HepG2 (cell line): ENCODE data around the gene RREB1. TPM values are rescaled to one million over a fixed set of nuclear protein-coding genes. Genes with fewer than 3 reads are reported as not detected.

Source experiments
- BORCS8-MEF2B ChIP-seq: sonication (generic); formaldehyde crosslinking; IDR thresholded peaks from 2 replicates; pipeline ENCODE4 v1.8.0; 2022; ENCODE audit warnings: mild to moderate bottlenecking, missing genetic modification reagents
- GZF1 ChIP-seq: sonication (generic); formaldehyde crosslinking; IDR thresholded peaks from 2 replicates; pipeline ENCODE4 v1.5.1; 2020; ENCODE audit warnings: mild to moderate bottlenecking, missing genetic modification reagents
- HOXA7 ChIP-seq: sonication (generic); formaldehyde crosslinking; IDR thresholded peaks from 2 replicates; pipeline ENCODE4 v1.8.1; 2022; ENCODE audit warnings: mild to moderate bottlenecking, missing genetic modification reagents, moderate library complexity
- KDM3A ChIP-seq: IDR thresholded peaks from 2 replicates; pipeline ENCODE4 v1.6.1; 2018; ENCODE audit warnings: low read depth, missing compliant biosample characterization
- MBNL3 ChIP-seq: fragments of 250-450 bp; sonication (Bioruptor Pico); conservative IDR thresholded peaks from 2 replicates; pipeline ENCODE4 v1.8.0; 2022; ENCODE audit warnings: mild to moderate bottlenecking, inconsistent platforms
- PAWR ChIP-seq: sonication (generic); formaldehyde crosslinking; IDR thresholded peaks from 2 replicates; pipeline ENCODE4 v1.4.0; 2020; ENCODE audit warnings: missing genetic modification reagents, mild to moderate bottlenecking, borderline replicate concordance
- SSRP1 ChIP-seq: IDR thresholded peaks from 2 replicates; pipeline ENCODE4 v1.6.1; 2016; ENCODE audit warnings: control low read depth
- WIZ ChIP-seq: sonication (generic); formaldehyde crosslinking; IDR thresholded peaks from 2 replicates; pipeline ENCODE4 v1.5.1; 2020; ENCODE audit warnings: mild to moderate bottlenecking, missing genetic modification reagents
- ZFP82 ChIP-seq: sonication (generic); formaldehyde crosslinking; IDR thresholded peaks from 2 replicates; pipeline ENCODE4 v1.5.1; 2020; ENCODE audit warnings: mild to moderate bottlenecking, missing genetic modification reagents, borderline replicate concordance
- ZNF383 ChIP-seq: sonication (generic); formaldehyde crosslinking; IDR thresholded peaks from 2 replicates; pipeline ENCODE4 v1.4.0; 2020; ENCODE audit warnings: missing genetic modification reagents, mild to moderate bottlenecking, borderline replicate concordance
- ZNF451 ChIP-seq: sonication (generic); formaldehyde crosslinking; IDR thresholded peaks from 2 replicates; pipeline ENCODE4 v1.5.0; 2020; ENCODE audit warnings: mild to moderate bottlenecking, missing genetic modification reagents
- ZNF674 ChIP-seq: sonication (generic); formaldehyde crosslinking; IDR thresholded peaks from 2 replicates; pipeline ENCODE4 v1.5.0; 2020; ENCODE audit warnings: low read depth, mild to moderate bottlenecking, missing genetic modification reagents
- ZSCAN25 ChIP-seq: sonication (generic); formaldehyde crosslinking; IDR thresholded peaks from 2 replicates; pipeline ENCODE4 v1.8.0; 2022; ENCODE audit warnings: mild to moderate bottlenecking, missing genetic modification reagents
- ZZZ3 ChIP-seq: sonication (generic); formaldehyde crosslinking; IDR thresholded peaks from 2 replicates; pipeline ENCODE4 v1.4.0; 2020; ENCODE audit warnings: missing genetic modification reagents, mild to moderate bottlenecking, borderline replicate concordance
- polyA plus RNA-seq, 8 experiments: library from polyadenylated mRNA; depleted of rRNA in 3 of 8; stranded (reverse) in 7 of 8; unstranded in 1 of 8; fragments of >200 nt; fragmentation: Illumina TruSeq in 4 of 8; extraction: Trizol in 4 of 8; gene quantifications; 2 replicates each; pipeline versions ENCODE4 v1.2.1 to v1.2.3, GENCODE V29; 2011 to 2016; ENCODE audit warnings: low read depth in 4 of 8, missing spikeins in 1 of 8, mixed read lengths in 1 of 8; ENCODE audit not compliant: insufficient read depth in 1 of 8
- total RNA-seq, 5 experiments: library from RNA; depleted of rRNA; stranded (reverse); fragments of >200 nt; fragmentation: Illumina TruSeq; extraction: Trizol; gene quantifications; 2 replicates each; pipeline ENCODE4 v1.2.3, GENCODE V29; 2016; ENCODE audit warnings: low read depth in 1 of 5
- TF ChIP-seq, protein P1 (sequence below): sonication (generic); formaldehyde crosslinking; IDR thresholded peaks from 2 replicates; pipeline ENCODE4 v1.5.0; 2020; ENCODE audit warnings: mild to moderate bottlenecking, missing genetic modification reagents, borderline replicate concordance
- TF ChIP-seq, protein P2 (sequence below): sonication (generic); formaldehyde crosslinking; IDR thresholded peaks from 2 replicates; pipeline ENCODE4 v1.9.0; 2022; ENCODE audit warnings: missing genetic modification reagents, mild to moderate bottlenecking, borderline replicate concordance
- TF ChIP-seq, protein P3 (sequence below): sonication (generic); formaldehyde crosslinking; IDR thresholded peaks from 2 replicates; pipeline ENCODE4 v1.5.1; 2020; ENCODE audit warnings: missing genetic modification reagents, mild to moderate bottlenecking, borderline replicate concordance
- TF ChIP-seq, protein P4 (sequence below): sonication (generic); formaldehyde crosslinking; IDR thresholded peaks from 2 replicates; pipeline ENCODE4 v1.4.0; 2020; ENCODE audit warnings: mild to moderate bottlenecking, missing genetic modification reagents

Gene RREB1
- total and polyA plus RNA-seq, 2 of the 13 experiments (the other 11 are each of a cell fraction or from before 2014, with no cell fraction given): 6.1 to 23.2 TPM

DNA sequence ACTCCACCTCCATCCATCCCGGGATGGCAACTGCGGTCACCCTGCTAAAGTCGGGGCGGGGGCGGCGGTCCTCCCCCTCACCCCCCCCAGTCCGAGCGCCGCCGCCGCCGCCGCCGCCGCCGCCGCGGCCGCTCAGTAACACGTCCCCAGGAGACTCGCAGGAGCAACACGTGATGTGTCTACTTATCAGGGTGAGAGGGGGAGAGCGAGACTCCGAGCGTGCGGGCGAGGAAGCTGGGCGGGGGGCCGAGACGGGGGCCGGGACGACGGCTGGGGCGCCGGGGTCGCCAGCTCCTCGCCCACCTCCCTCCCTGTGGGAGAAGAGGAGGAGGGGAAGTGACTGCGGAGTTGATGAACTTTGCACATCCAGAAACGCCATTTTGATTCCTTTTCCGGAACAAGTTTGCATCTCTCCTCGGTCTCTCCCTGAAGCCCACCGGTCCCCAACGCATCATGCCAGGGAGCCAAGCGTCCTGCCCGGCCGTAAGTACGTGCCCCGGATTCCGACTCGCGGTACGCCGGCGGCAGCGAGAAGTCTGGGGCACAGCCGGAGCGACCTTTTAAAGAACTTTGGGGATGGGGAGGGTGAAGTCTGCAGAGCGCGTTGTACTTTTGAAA is at the start of gene RREB1 (continued):
- TF ChIP-seq, protein P1, sequence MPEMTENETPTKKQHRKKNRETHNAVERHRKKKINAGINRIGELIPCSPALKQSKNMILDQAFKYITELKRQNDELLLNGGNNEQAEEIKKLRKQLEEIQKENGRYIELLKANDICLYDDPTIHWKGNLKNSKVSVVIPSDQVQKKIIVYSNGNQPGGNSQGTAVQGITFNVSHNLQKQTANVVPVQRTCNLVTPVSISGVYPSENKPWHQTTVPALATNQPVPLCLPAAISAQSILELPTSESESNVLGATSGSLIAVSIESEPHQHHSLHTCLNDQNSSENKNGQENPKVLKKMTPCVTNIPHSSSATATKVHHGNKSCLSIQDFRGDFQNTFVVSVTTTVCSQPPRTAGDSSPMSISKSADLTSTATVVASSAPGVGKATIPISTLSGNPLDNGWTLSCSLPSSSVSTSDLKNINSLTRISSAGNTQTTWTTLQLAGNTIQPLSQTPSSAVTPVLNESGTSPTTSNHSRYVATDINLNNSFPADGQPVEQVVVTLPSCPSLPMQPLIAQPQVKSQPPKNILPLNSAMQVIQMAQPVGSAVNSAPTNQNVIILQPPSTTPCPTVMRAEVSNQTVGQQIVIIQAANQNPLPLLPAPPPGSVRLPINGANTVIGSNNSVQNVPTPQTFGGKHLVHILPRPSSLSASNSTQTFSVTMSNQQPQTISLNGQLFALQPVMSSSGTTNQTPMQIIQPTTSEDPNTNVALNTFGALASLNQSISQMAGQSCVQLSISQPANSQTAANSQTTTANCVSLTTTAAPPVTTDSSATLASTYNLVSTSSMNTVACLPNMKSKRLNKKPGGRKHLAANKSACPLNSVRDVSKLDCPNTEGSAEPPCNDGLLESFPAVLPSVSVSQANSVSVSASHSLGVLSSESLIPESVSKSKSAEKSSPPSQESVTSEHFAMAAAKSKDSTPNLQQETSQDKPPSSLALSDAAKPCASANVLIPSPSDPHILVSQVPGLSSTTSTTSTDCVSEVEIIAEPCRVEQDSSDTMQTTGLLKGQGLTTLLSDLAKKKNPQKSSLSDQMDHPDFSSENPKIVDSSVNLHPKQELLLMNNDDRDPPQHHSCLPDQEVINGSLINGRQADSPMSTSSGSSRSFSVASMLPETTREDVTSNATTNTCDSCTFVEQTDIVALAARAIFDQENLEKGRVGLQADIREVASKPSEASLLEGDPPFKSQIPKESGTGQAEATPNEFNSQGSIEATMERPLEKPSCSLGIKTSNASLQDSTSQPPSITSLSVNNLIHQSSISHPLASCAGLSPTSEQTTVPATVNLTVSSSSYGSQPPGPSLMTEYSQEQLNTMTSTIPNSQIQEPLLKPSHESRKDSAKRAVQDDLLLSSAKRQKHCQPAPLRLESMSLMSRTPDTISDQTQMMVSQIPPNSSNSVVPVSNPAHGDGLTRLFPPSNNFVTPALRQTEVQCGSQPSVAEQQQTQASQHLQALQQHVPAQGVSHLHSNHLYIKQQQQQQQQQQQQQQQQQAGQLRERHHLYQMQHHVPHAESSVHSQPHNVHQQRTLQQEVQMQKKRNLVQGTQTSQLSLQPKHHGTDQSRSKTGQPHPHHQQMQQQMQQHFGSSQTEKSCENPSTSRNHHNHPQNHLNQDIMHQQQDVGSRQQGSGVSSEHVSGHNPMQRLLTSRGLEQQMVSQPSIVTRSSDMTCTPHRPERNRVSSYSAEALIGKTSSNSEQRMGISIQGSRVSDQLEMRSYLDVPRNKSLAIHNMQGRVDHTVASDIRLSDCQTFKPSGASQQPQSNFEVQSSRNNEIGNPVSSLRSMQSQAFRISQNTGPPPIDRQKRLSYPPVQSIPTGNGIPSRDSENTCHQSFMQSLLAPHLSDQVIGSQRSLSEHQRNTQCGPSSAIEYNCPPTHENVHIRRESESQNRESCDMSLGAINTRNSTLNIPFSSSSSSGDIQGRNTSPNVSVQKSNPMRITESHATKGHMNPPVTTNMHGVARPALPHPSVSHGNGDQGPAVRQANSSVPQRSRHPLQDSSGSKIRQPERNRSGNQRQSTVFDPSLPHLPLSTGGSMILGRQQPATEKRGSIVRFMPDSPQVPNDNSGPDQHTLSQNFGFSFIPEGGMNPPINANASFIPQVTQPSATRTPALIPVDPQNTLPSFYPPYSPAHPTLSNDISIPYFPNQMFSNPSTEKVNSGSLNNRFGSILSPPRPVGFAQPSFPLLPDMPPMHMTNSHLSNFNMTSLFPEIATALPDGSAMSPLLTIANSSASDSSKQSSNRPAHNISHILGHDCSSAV (CRISPR knock-in tag): no peak
- no peak for TF ChIP-seq ZNF383
- no peak for TF ChIP-seq ZFP82 (CRISPR knock-in tag)
- TF ChIP-seq GZF1: no peak
- peak; percentile 69; the same call in 1 of the 2 replicates for TF ChIP-seq WIZ (CRISPR knock-in tag)
- TF ChIP-seq, protein P2, sequence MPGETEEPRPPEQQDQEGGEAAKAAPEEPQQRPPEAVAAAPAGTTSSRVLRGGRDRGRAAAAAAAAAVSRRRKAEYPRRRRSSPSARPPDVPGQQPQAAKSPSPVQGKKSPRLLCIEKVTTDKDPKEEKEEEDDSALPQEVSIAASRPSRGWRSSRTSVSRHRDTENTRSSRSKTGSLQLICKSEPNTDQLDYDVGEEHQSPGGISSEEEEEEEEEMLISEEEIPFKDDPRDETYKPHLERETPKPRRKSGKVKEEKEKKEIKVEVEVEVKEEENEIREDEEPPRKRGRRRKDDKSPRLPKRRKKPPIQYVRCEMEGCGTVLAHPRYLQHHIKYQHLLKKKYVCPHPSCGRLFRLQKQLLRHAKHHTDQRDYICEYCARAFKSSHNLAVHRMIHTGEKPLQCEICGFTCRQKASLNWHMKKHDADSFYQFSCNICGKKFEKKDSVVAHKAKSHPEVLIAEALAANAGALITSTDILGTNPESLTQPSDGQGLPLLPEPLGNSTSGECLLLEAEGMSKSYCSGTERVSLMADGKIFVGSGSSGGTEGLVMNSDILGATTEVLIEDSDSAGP (CRISPR knock-in tag): 0 out of 2 replicates have a peak, but pooled peaks have one; percentile 51
- TF ChIP-seq BORCS8-MEF2B (CRISPR knock-in tag): peak; percentile 19; the same call in 1 of the 2 replicates
- 0 out of 2 replicates have a peak, but pooled peaks have one; percentile 60 for TF ChIP-seq ZNF674 (CRISPR knock-in tag)
- no peak for TF ChIP-seq HOXA7
- no peak for TF ChIP-seq ZZZ3
- TF ChIP-seq, protein P3, sequence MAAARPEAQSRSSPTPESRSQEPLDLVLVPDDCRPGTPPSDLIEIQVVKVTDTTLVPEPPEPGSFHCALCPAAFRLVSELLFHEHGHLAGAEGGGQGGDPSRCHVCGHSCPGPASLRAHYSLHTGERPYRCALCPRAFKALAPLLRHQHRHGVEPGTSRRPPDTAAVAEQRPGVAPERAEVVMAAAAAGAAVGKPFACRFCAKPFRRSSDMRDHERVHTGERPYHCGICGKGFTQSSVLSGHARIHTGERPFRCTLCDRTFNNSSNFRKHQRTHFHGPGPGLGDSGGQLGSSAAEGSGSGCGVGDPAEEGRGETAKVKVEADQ: no peak
- TF ChIP-seq, protein P4, sequence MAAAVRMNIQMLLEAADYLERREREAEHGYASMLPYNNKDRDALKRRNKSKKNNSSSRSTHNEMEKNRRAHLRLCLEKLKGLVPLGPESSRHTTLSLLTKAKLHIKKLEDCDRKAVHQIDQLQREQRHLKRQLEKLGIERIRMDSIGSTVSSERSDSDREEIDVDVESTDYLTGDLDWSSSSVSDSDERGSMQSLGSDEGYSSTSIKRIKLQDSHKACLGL (CRISPR knock-in tag): peak; percentile 48; the same call in 1 of the 2 replicates
- TF ChIP-seq PAWR (CRISPR knock-in tag): no peak
- TF ChIP-seq KDM3A (CRISPR knock-in tag): no peak
- no peak for TF ChIP-seq MBNL3 (CRISPR knock-in tag)
- TF ChIP-seq SSRP1 (CRISPR knock-in tag): 0 out of 2 replicates have a peak, but pooled peaks have one; percentile 38
- no peak for TF ChIP-seq ZNF451
- TF ChIP-seq ZSCAN25: no peak; the same call in 1 of the 2 replicates
